Endothelial cell of umbilical vein (primary cell): ENCODE measurements around the gene SHROOM2. TPM values are rescaled to one million over a fixed set of nuclear protein-coding genes. Genes with fewer than 3 reads are reported as not detected.

Source experiments
- BruUV-seq: library from RNA; stranded (reverse); fragments of 400-500 nt; replicated peaks from 2 replicates; lab custom pipeline; 2021; lab: Mats Ljungman, UMichigan
- CTCF ChIA-PET: fragments of 300-600, 350-600 bp; sonication (Branson Sonifier 250); formaldehyde crosslinking; loops from one replicate; lab custom pipeline; 2021; ENCODE audit warnings: antibody characterized with exemption, inconsistent platforms; lab: Charles Lee
- POLR2A ChIA-PET: fragments of 300-600, 350-600 bp; sonication (Branson Sonifier 250); formaldehyde crosslinking; loops from one replicate; lab custom pipeline; 2021; ENCODE audit warnings: antibody characterized with exemption, inconsistent platforms; lab: Charles Lee
- DNase-seq: peaks from one replicate; pipeline ENCODE4 v3.0.0-alpha.2; 2011; ENCODE audit warnings: low read depth, low spot score
- FAIRE-seq: peaks from 2 replicates; lab custom pipeline; 2011; peaks lifted over from hg19 to GRCh38; lab: Jason Lieb, UNC
- H2AFZ ChIP-seq: 2 replicates; pipeline ENCODE4 v1.6.0; 2012; ENCODE audit warnings: low read depth, low read length, control low read depth, inconsistent platforms
- H3K27ac ChIP-seq: 2 replicates; pipeline ENCODE4 v1.5.1; 2011; ENCODE audit warnings: low read depth, mild to moderate bottlenecking, control low read depth, low read length, moderate library complexity; ENCODE audit not compliant: insufficient read depth
- H3K27me3 ChIP-seq, 2 experiments: 2 replicates each; pipeline versions ENCODE4 v1.6.0 to v1.6.1; 2011; ENCODE audit warnings: low read length in 2 of 2, mixed read lengths in 1 of 2; ENCODE audit not compliant: control insufficient read depth in 2 of 2, insufficient read depth in 2 of 2
- H3K36me3 ChIP-seq, 2 experiments: 2 replicates in 1 of 2; 3 replicates in 1 of 2; pipeline ENCODE4 v1.5.1; 2011; ENCODE audit warnings: low read length in 2 of 2, mild to moderate bottlenecking in 1 of 2, moderate library complexity in 1 of 2; ENCODE audit not compliant: control insufficient read depth in 2 of 2, insufficient read depth in 2 of 2; ENCODE audit errors: extremely low read depth in 1 of 2
- H3K4me1 ChIP-seq: 3 replicates; pipeline ENCODE4 v1.5.1; 2011; ENCODE audit warnings: mild to moderate bottlenecking, low read length; ENCODE audit not compliant: control insufficient read depth, insufficient read depth; ENCODE audit errors: extremely low read depth
- H3K4me2 ChIP-seq: 2 replicates; pipeline ENCODE4 v1.6.1; 2011; ENCODE audit warnings: low read length, control low read depth, mixed read lengths; ENCODE audit not compliant: insufficient read depth
- H3K4me3 ChIP-seq, 3 experiments: fragments of 200-600 bp in 1 of 3; sonication (generic), shearing (Covaris generic) in 1 of 3; replicated peaks in 1 of 3; 2 replicates each; pipeline ENCODE4 v1.5.1; 2011 to 2016; ENCODE audit warnings: control low read depth in 3 of 3, low read length in 3 of 3, mild to moderate bottlenecking in 2 of 3, inconsistent platforms in 1 of 3, low read depth in 1 of 3, moderate library complexity in 1 of 3; ENCODE audit not compliant: insufficient read depth in 1 of 3
- H3K79me2 ChIP-seq: 2 replicates; pipeline ENCODE4 v1.6.0; 2012; ENCODE audit warnings: low read length, inconsistent platforms; ENCODE audit not compliant: control insufficient read depth, insufficient read depth
- H3K9ac ChIP-seq: replicated peaks from 2 replicates; pipeline ENCODE3; 2011; ENCODE audit warnings: low read length, control low read depth; ENCODE audit not compliant: insufficient read depth; ENCODE audit errors: extremely low read depth
- H3K9me1 ChIP-seq: replicated peaks from 3 replicates; pipeline ENCODE4 v1.6.0; 2011; ENCODE audit warnings: mild to moderate bottlenecking, low read length; ENCODE audit not compliant: control insufficient read depth, insufficient read depth; ENCODE audit errors: extremely low read depth
- H3K9me3 ChIP-seq: replicated peaks from 2 replicates; pipeline ENCODE4 v1.5.1; 2012; ENCODE audit warnings: low read length, inconsistent platforms; ENCODE audit not compliant: control insufficient read depth, insufficient read depth
- H4K20me1 ChIP-seq: replicated peaks from 2 replicates; pipeline ENCODE3; 2011; ENCODE audit warnings: mild to moderate bottlenecking, low read length; ENCODE audit not compliant: control insufficient read depth, insufficient read depth; ENCODE audit errors: extremely low read depth
- CTCF ChIP-seq, 2 donors: IDR thresholded peaks; 1 replicate in 1 of 2; 2 replicates in 1 of 2; pipeline ENCODE4 v1.5.1; 2011; ENCODE audit warnings: low read length in 2 of 2, mild to moderate bottlenecking in 2 of 2, moderate library complexity in 2 of 2, control low read depth in 1 of 2, inconsistent platforms in 1 of 2, low read depth in 1 of 2; ENCODE audit not compliant: insufficient read depth in 1 of 2; ENCODE audit errors: extremely low read depth in 1 of 2
- EZH2 ChIP-seq: IDR thresholded peaks from 2 replicates; pipeline ENCODE4 v1.6.1; 2012; ENCODE audit warnings: borderline replicate concordance, low read depth, mild to moderate bottlenecking, moderate library complexity, low read length, inconsistent platforms; ENCODE audit not compliant: severe bottlenecking
- FOS ChIP-seq: IDR thresholded peaks from 2 replicates; pipeline ENCODE4 v1.6.1; 2011; ENCODE audit warnings: mild to moderate bottlenecking, low read length, moderate library complexity, borderline replicate concordance; ENCODE audit not compliant: insufficient read depth
- GATA2 ChIP-seq: IDR thresholded peaks from 2 replicates; pipeline ENCODE4 v1.7.0; 2011; ENCODE audit warnings: low read depth, mild to moderate bottlenecking, moderate library complexity, mixed read lengths, low read length; ENCODE audit not compliant: insufficient read length, insufficient read depth
- JUN ChIP-seq: IDR thresholded peaks from 2 replicates; pipeline ENCODE4 v1.6.1; 2011; ENCODE audit warnings: borderline replicate concordance, low read depth; ENCODE audit not compliant: insufficient read length, insufficient read depth
- MAX ChIP-seq: IDR thresholded peaks from 2 replicates; pipeline ENCODE4 v1.6.1; 2011; ENCODE audit not compliant: insufficient read depth, insufficient read length
- MYC ChIP-seq: IDR thresholded peaks from one replicate; pipeline ENCODE4 v1.6.1; 2011; ENCODE audit warnings: mild to moderate bottlenecking, low read depth, low read length
- POLR2A ChIP-seq: IDR thresholded peaks from 2 replicates; pipeline ENCODE4 v1.6.1; 2012; ENCODE audit warnings: low read depth, mild to moderate bottlenecking, control low read depth, low read length
- POLR2AphosphoS5 ChIP-seq: IDR thresholded peaks from 2 replicates; pipeline ENCODE4 v1.6.1; 2012; ENCODE audit warnings: low read depth, mild to moderate bottlenecking, control low read depth, low read length, moderate library complexity; ENCODE audit not compliant: insufficient read depth
- dilution Hi-C: fragments of 300-500 bp; cut with MboI; formaldehyde crosslinking; loops from one replicate; pipeline ENCODE4 v1.15.0; 2019; ENCODE audit warnings: low sequenced_read_pairs; ENCODE audit not compliant: extremely low pct_ligation_motif_present
- intact Hi-C: fragments of 100-400 bp; cut with micrococcal nuclease; formaldehyde crosslinking; loops from one replicate; pipeline ENCODE4 v1.10.0; 2022
- polyA plus RNA-seq, 4 experiments: library from polyadenylated mRNA; depleted of rRNA in 3 of 4; stranded (reverse) in 3 of 4; unstranded in 1 of 4; fragments of >200 nt; gene quantifications; 2 replicates each; pipeline versions ENCODE4 v1.2.1 to v1.2.3, GENCODE V29; 2011 to 2012; ENCODE audit warnings: missing spikeins in 1 of 4
- total RNA-seq: library from RNA; stranded (reverse); gene quantifications from 2 replicates; pipeline ENCODE4 v1.2.3, GENCODE V29; 2021

SHROOM2 gene
- total and polyA plus RNA-seq, 2 donors (not counting 3 experiments of a cell fraction or from before 2014, with no cell fraction given), result 3.7 to 11.8 TPM

GRCh38 chrX:9943420-9943819 lies 157.2 kb downstream of the SHROOM2 start:
- Histone ChIP-seq H3K9me3 (no peaks in the 10 kb centered on the region), H3K27ac (no peak overlapping the region), H3K9ac (no peak overlapping the region), H3K4me2 (no peak overlapping the region), H4K20me1 (no peaks in the 10 kb centered on the region), H3K4me1 (peaks cover 13% of the 10 kb centered on the region), H3K4me3 (no peak overlapping the region), H3K9me1 (no peaks in the 10 kb centered on the region), H3K36me3 (peaks cover 0 to 10% of the 10 kb centered on the region in 2 experiments), H3K79me2 (no peaks in the 10 kb centered on the region), H2AFZ (no peak overlapping the region), H3K27me3 (no peaks in the 10 kb centered on the region)
- dilution Hi-C loops (no loop called here), intact Hi-C loops (no loop called here)
- FAIRE-seq, result no peak
- DNase-seq, result no peak
- no TSS peak for BruUV-seq
- no peak for TF ChIP-seq CTCF (IDR thresholded peaks at IDR 0.05; ENCODE audit: extremely low read depth in 1 of 2, insufficient read depth in 1 of 2, low read depth in 1 of 2, low read length in 2 of 2)
- TF ChIP-seq EZH2, result no peak
- no peak for TF ChIP-seq POLR2A
- no peak for TF ChIP-seq GATA2
- ChIA-PET CTCF (no interaction called here), POLR2A (no interaction called here)

- dilution Hi-C loops (no loop called here), intact Hi-C loops (no loop called here)
- H2AFZ ChIP-seq, result no peak overlapping the region
Observed at GRCh38 chrX:9947131-9947794, 161.0 kb downstream of the SHROOM2 start.

More at GRCh38 chrX:9947131-9947794, 161.0 kb downstream of the SHROOM2 start:
- no peaks in the 10 kb centered on the region for H3K9me3 ChIP-seq
- BruUV-seq, result no TSS peak
- no peaks in the 10 kb centered on the region for H3K27me3 ChIP-seq
- H4K20me1 ChIP-seq, result no peaks in the 10 kb centered on the region
- CTCF ChIA-PET, result no interaction called here
- peaks cover 0 to 8% of the 10 kb centered on the region in 2 experiments for H3K36me3 ChIP-seq
- no peak for TF ChIP-seq EZH2
- no peak for TF ChIP-seq POLR2AphosphoS5
- TF ChIP-seq FOS, result no peak
- no peak for TF ChIP-seq CTCF (IDR thresholded peaks at IDR 0.05; ENCODE audit: extremely low read depth in 1 of 2, insufficient read depth in 1 of 2, low read depth in 1 of 2, low read length in 2 of 2)
- no peak for TF ChIP-seq MAX
- no peak for TF ChIP-seq MYC
- TF ChIP-seq JUN, result no peak
- no peak for TF ChIP-seq POLR2A
- no peak for TF ChIP-seq GATA2
- H3K9ac ChIP-seq, result no peak overlapping the region
- no peaks in the 10 kb centered on the region for H3K4me1 ChIP-seq
- no peaks in the 10 kb centered on the region for H3K79me2 ChIP-seq
- no peak overlapping the region for H3K4me3 ChIP-seq
- no peak for FAIRE-seq
- no peaks in the 10 kb centered on the region for H3K9me1 ChIP-seq
- POLR2A ChIA-PET, result no interaction called here
- no peak overlapping the region for H3K4me2 ChIP-seq
- no peak overlapping the region for H3K27ac ChIP-seq
- DNase-seq, result no peak
